Measurements from ENCODE around the gene NGB.

NGB gene

DNA sequence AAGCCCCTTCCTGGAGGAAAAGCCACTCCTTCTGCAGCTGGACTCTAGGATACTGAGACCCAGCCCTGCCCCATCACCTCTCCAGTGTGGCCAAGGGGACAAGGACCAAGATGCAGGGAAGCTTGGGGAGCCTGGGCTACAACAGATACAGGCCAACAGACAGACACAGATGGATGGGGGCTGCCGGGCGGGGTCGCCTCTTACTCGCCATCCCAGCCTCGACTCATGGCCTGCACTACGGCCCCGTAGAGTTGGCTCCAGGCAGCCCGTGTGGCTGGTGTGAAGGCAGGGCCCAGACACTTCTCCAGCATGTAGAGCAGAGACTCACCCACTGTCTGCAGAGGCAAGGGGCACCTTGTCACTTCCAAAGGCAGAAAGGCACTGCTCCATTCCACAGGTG is 4.7 kb downstream of the NGB start:
- no peak for TF ChIP-seq CTCF (IDR thresholded peaks at IDR 0.05; ENCODE audit: low read length, missing control alignments)
- DNase-seq (ENCODE audit: low read depth) = no peak
- H3K4me3 ChIP-seq (replicated peaks; ENCODE audit: low read depth, low read length) = no peak overlapping the region

- no peak for DNase-seq (ENCODE audit: low read depth)
- H3K4me3 ChIP-seq (replicated peaks; ENCODE audit: low read depth, low read length) = no peak overlapping the region
- no peak for TF ChIP-seq CTCF (IDR thresholded peaks at IDR 0.05; ENCODE audit: low read length, missing control alignments)
Measured at GRCh38 chr14:77265561-77266335, 5.3 kb downstream of the NGB start.

GRCh38 chr14:77265187-77265515 is 5.9 kb downstream of the NGB start:
- H3K4me3 ChIP-seq (replicated peaks; ENCODE audit: low read depth, low read length) = no peak overlapping the region
- DNase-seq (ENCODE audit: low read depth) = no peak
- TF ChIP-seq CTCF (IDR thresholded peaks at IDR 0.05; ENCODE audit: low read length, missing control alignments) = no peak

DNA sequence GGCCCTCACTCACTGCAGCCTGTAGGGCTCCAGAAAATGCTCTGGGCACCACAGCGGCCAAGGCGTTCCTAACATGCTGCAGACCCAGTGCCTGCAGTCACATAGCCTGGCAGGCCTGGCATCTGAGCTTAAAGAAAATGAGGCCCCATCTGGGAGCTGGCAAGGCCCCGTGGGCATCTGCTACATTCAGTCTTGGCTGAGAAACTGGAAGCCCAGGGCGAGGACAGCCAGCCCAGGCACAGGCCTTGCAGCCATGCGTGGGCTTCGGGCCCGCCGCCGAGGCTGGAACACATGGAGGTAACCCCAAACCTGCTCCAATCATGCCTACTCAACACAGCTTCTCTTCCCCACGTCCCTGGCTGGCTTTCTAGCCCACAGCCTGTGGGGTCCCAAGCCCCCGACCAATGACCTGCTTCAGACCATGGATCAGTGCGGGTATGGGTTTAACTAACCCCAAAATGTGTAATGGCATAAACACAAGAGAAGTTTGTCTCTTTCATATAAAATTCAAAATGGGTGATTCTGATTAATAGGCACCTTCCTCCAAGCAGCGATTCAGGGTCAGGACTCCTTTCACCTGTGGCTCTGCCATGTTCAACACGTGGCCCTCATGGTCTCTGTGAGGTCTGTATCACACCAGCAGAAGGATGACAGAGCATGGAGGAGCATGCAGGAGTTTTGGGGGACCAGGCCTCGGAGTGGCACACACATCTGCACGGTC is 6.4 kb downstream of the NGB start:
- no peak for DNase-seq (ENCODE audit: low read depth)
- no peak overlapping the region for H3K4me3 ChIP-seq (replicated peaks; ENCODE audit: low read depth, low read length)
- TF ChIP-seq CTCF (IDR thresholded peaks at IDR 0.05; ENCODE audit: low read length, missing control alignments) = no peak

- TF ChIP-seq CTCF (IDR thresholded peaks at IDR 0.05; ENCODE audit: low read length, missing control alignments) = no peak
- DNase-seq (ENCODE audit: low read depth) = no peak
- no peak overlapping the region for H3K4me3 ChIP-seq (replicated peaks; ENCODE audit: low read depth, low read length)
Measured at GRCh38 chr14:77260631-77261030, 10.4 kb downstream of the NGB start.

- no peak for DNase-seq (ENCODE audit: low read depth)
- no peak for TF ChIP-seq CTCF (IDR thresholded peaks at IDR 0.05; ENCODE audit: low read length, missing control alignments)
- no peak overlapping the region for H3K4me3 ChIP-seq (replicated peaks; ENCODE audit: low read depth, low read length)
Measured at GRCh38 chr14:77260199-77260598, 10.8 kb downstream of the NGB start.

Measured in fibroblast of pulmonary artery (primary cell).